ENCODE measurements around the gene ADRA2B.

GRCh38 chr2:96103761-96104486, 12.4 kb downstream of the ADRA2B start:
- TF ChIP-seq CTCF (conservative IDR thresholded peaks at IDR 0.05; ENCODE audit: low read depth, low read length): no peak
- no peak for TF ChIP-seq EZH2 (IDR thresholded peaks at IDR 0.05; ENCODE audit: borderline replicate concordance, low read depth, low read length, poor library complexity, severe bottlenecking)
